KOPT-K1 (cell line): Measurements from ENCODE around the gene BMPER.

Experiments
- H3K27ac ChIP-seq: fragments of 200-600 bp; sonication (generic); 2 replicates; pipeline ENCODE4 v1.5.1; 2016; ENCODE audit warnings: antibody characterized with exemption, mild to moderate bottlenecking, low read depth, low read length; ENCODE audit not compliant: poor library complexity, severe bottlenecking
- H3K36me3 ChIP-seq: fragments of 200-600 bp; sonication (generic); 2 replicates; pipeline ENCODE4 v1.5.1; 2017; ENCODE audit warnings: antibody characterized with exemption, mild to moderate bottlenecking, low read length, moderate library complexity; ENCODE audit not compliant: insufficient read depth
- H3K9me3 ChIP-seq: fragments of 200-600 bp; sonication (generic); 2 replicates; pipeline ENCODE4 v1.5.1; 2017; ENCODE audit warnings: antibody characterized with exemption, low read length, mild to moderate bottlenecking; ENCODE audit not compliant: insufficient read depth, poor library complexity, severe bottlenecking

BMPER gene

DNA sequence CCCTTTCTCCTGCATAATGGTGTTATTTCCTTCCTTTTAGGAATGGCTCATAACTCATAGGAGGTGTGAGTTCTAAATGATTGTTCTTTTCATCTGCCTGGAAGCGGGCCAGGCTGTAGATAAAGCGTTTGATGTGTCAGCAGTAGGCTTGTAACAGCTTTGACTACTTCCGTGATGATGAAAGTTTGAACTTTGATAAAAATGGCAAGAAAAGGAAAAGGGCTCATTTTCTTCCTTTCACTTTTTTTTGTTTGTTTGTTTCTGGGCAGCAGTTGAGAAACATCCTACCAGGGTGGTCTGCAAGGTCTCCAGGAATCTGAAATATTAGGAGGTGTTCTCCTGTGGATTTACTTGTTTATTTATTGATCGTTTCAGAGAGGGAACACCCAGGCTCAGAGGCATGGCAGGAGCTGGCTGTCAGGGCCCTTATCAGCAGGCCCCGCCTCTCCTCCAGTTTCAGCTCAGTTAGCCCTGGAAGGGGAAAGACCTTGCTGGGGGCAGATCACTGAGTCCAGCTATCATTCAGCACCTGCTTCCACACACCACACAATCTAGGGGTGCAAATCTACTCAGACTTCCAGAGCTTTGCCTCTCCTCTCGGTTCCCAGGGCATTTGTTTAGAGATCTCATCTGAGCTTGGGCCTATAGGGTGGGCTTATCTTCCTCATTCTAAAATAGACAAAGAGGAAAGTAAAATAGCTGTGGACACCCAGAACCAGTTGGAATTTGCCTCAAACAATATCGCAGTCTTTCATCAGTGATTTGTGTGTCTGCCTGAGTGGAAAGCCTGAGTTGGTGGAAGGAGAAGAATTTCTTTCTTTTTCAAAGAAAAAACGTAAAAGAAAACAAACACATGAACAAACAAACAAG is 130.9 kb downstream of the BMPER start:
- H3K36me3 ChIP-seq: no peaks in the 10 kb centered on the region
- no peak overlapping the region for H3K27ac ChIP-seq
- no peaks in the 10 kb centered on the region for H3K9me3 ChIP-seq

DNA sequence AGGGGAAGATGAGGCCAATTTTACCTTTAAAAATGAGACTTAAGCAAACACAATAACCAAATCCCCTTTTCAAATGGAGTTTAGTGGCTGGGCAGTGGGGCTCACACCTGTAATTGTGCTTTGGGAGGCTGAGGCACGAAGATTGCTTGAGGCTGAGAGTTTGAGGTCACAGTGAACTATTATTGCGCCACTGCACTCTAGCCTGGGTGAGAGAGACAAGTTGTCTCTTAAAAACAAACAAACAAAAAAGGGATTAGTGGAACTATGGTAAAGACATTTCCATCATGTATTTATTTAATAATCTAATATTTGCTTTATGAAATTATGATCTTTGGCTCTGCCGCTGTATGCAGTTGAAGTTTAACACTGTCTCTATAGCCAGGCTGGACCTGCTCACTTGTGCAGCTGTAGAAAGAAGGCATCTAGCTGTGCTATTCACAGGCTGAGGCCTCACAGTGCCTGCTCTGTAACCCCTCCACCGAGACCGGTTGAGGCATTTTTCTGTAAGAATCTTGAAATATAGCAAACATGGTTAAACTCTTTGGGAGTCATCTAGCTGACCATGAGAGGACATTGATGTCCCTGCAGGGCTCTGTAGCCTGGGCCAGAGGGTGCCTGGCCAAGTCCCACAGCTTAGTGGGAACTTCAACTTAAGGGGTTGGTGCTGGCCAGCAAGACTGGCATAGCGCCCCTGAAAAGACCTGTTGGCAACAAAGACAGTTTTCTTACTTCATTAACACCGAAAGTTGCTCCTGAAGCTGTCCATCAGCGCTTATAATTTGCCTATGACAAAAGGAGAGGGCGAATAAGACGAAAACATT is 131.8 kb downstream of the BMPER start:
- Histone ChIP-seq H3K9me3 (no peaks in the 10 kb centered on the region), H3K27ac (no peak overlapping the region), H3K36me3 (no peaks in the 10 kb centered on the region)

DNA sequence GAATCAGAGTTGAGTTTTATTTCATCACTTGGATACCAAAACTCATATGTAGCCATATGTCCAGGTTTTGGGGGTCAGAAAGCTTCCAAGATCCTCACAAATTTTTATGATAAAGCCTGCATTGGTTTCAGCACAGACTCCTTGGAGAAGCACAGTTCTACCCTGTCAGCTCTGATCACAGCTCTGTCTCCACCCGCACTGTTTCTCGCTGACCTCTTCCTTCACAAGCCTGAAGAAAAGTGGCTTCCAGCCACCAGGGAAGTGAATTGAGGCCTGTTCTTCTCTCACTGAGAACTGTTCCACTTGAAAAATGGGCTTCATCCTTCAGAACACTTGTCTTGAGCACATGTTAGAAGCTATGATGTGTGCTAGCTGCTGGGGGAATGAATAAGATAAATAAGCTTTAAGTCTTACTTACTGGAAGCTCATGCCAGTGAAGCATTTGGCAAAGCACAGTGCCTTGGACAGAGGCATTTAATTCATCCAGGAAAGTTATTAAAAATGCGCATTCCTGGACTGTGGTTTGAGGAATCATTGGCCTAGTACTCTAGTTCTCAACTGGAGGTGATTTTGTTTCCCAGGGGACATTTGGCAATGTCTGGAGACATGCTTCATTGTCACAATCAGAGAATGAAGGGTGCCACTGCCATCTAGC is 133.6 kb downstream of the BMPER start:
- no peak overlapping the region for H3K27ac ChIP-seq
- no peaks in the 10 kb centered on the region for H3K36me3 ChIP-seq
- no peaks in the 10 kb centered on the region for H3K9me3 ChIP-seq

DNA sequence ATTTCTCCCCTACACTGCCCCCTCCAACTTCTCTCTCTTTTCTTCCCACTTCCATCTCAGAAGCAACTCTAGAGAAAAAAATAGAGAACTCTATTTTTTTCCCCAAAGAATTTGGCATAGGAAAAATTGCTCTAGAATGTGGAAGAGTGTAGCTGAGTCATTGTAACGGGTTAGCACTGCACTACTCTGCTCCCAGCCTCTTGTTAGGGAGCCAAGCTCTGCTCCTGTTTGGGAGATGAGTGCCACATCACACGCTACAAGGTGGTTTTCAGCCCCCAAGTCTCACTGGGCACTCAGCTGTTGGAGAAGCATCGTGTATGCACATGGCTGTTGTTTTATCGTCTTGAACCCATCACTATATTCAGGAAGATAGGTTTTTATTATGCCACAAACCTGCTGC is 136.4 kb downstream of the BMPER start:
- Histone ChIP-seq H3K9me3 (no peaks in the 10 kb centered on the region), H3K36me3 (no peaks in the 10 kb centered on the region), H3K27ac (no peak overlapping the region)

DNA sequence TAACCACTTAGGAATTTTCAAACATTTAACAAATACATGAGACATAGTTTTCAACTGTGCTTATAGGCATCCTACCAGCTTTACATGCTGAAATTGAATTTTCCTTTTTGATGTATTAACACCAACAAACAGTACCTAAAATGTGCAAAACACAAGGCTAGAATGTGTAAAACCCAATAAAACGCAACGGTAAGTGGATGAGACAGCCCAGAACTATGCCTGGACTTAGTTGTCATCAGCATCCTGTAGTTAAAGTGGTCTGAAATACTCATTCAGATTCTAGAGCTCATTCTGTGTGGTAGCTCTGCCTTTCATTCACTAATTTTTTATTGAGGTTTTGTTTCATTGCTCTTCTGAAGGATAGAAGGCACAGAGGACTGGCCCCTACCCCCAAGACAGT is 137.1 kb downstream of the BMPER start:
- no peaks in the 10 kb centered on the region for H3K36me3 ChIP-seq
- no peaks in the 10 kb centered on the region for H3K9me3 ChIP-seq
- no peak overlapping the region for H3K27ac ChIP-seq

DNA sequence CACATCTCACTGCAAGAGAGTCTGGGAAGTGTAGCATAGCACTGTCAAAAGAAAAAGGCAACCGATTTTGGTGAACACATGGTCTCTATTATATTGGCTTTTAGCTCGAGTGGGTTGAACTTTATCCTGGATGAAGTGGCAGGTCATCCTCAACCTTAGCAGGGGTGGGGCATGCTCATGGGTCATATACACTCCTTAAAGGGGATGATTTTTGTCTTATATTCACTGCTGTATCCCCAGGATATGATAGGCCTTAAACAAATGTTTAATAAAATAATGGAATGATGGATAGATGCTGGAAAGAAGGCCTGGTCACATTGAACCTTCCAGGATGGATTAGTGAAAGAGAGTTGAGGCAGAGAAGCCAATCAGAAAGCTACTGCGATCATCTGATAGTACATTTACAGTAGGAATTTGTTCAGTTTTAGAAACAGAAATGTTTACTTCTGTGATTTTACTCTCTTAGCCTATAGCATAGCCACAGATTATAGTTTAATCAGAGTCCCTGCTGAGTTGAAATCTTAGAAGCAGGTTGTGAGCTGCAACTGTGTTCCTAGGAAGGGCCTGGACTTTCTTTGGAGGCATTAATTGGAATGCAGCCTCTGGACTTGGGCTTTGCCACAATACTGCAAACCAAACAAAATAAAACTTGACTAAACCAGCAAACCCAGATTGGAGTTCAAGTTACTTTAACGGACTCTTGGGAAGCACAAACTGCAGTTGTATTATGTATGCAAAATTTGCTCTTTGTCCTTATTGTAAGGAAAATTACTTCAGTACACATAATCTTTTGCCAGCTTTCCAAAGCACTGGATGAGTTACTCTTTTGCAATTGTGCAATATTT is 138.3 kb downstream of the BMPER start:
- Histone ChIP-seq H3K36me3 (no peaks in the 10 kb centered on the region), H3K27ac (no peak overlapping the region), H3K9me3 (no peaks in the 10 kb centered on the region)

DNA sequence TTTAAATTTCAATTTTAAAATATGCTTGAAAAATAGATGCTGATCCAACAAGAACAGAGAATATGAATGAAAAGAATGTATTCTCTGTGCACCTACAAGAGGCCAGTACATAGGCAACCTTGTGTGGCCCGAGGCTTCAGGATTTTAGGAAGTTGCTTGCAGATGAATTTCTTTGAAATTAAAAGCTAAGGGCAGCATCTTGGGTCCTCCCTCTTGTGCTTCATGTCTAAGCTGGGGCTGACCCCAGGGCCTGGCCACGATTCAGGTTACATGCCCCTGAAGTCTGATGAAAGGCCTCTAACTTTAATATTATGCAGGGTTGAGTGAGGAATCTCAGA is 138.9 kb downstream of the BMPER start:
- Histone ChIP-seq H3K9me3 (no peaks in the 10 kb centered on the region), H3K27ac (no peak overlapping the region), H3K36me3 (no peaks in the 10 kb centered on the region)

DNA sequence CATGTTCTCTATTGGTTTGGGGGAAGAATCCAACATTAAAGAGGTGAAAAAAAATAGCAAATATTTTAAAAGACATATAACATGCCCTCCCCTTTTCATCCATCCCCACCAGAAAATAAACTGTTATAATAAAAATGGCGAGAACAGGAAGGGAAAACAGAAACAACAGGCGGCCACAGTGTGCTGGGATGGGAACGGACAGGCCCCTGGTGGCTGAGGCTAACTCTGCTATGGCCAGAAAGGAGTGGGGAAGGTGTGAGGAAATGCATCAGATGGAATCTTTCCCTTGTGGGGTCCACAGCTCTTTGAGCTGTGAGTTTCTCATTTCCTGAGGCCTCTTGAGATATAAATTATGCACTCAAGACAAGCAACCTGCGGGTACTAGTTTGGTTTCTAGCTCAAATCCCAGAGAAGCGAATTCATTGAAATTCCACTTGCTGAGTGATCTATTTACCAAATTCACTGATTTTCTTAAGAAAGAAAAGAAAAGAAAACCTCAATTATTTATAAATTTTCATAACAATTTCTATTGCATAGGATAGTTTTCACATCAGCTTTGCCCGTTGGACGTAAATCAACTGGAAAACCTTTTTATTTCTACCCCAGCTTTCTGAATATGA is 139.5 kb downstream of the BMPER start:
- Histone ChIP-seq H3K27ac (no peak overlapping the region), H3K9me3 (no peaks in the 10 kb centered on the region), H3K36me3 (no peaks in the 10 kb centered on the region)

DNA sequence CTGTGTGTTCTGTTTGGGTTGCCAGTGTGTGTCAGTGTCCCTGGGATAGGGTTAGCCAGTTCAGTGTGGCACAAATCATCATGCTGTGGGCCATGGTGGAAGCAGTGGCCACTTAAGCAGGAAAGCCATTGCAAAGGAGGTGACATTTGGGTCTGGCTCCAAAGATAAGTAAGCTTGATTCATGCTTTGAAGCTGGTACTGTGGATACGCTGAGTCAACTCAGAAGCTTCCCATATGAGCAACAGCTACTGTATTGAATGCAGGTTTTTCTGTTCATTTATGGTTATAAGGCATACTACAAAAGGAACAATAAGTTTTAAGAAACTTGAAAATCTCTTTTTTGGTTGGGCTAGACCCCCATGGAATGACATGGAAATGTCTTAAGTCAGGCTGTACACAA is 143.1 kb downstream of the BMPER start:
- no peaks in the 10 kb centered on the region for H3K9me3 ChIP-seq
- H3K36me3 ChIP-seq: no peaks in the 10 kb centered on the region
- H3K27ac ChIP-seq: no peak overlapping the region

DNA sequence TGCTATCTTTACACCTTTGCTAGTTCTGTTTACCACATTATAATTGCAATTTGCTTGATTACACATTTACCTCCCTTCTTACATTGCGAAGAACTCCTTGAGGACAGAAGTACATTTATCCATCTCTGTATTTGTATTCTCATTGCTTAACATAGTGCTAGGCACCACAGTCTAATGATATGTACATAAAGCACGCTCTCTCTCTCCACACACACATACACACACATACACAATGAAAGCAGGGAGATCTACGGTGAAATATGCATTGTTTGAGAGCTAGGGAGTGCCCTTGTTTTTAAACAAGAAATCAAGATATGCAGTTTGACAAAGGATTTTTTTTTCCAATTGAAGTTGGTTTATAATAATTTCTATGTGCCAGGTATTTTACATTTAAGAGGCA is 148.7 kb downstream of the BMPER start:
- Histone ChIP-seq H3K27ac (no peak overlapping the region), H3K9me3 (no peaks in the 10 kb centered on the region), H3K36me3 (no peaks in the 10 kb centered on the region)

DNA sequence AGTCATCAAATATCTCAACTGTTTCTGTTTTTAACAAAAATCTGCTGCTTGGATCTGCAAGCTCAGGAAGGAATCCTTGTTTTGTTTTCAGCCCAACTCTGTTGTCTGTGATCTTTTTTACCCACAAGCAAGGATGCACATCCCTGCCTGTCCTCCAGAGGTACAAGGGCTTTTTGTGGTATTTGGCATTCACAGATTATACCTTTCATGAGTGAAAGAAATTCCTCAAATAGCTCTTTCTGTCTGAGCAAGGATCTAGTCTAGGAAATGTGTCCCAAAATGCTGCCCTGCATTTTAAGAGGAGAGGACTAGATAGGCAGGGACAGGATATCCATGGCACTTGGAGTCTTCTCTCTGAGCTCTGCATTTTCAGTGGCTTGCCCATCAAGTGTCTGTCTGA is 151.8 kb downstream of the BMPER start:
- Histone ChIP-seq H3K9me3 (no peaks in the 10 kb centered on the region), H3K36me3 (no peaks in the 10 kb centered on the region), H3K27ac (no peak overlapping the region)

DNA sequence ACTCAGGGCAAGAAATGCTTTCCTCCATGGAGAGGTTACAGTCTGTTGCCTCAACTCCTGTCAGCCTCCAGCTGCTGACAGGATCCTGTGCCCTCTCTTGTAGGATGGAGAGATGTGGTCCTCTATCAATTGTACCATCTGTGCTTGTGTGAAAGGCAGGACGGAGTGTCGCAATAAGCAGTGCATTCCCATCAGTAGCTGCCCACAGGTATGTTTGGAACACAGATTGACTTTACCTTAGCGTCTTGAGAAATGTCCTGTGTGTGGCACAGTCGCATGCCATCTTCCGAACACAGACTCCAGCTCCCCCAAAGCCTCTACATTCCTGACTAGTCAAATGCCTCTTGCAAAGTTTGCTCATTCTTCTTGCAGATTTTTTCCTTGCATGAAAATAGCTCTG is 152.6 kb downstream of the BMPER start:
- H3K9me3 ChIP-seq: no peaks in the 10 kb centered on the region

DNA sequence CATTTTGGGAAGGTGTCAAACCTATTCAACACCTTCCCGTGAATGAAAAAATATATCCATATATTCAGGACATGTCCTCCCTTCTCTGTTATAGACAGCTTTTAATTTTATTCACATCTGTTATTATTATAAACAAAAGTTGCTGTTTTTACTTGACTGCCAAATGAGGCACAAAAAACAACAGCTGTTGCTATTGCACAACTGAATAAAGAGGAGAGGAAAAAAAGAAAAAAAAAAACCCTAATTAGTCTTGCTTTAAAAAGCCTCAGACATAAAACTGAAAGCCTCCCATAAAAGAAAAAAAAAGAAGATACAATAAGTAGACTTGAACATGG is 153.4 kb downstream of the BMPER start:
- no peaks in the 10 kb centered on the region for H3K9me3 ChIP-seq
- no peak overlapping the region for H3K27ac ChIP-seq
- H3K36me3 ChIP-seq: no peaks in the 10 kb centered on the region

More for the DNA sequence above, 152.6 kb downstream of the BMPER start:
- H3K36me3 ChIP-seq: no peaks in the 10 kb centered on the region
- H3K27ac ChIP-seq: no peak overlapping the region

DNA sequence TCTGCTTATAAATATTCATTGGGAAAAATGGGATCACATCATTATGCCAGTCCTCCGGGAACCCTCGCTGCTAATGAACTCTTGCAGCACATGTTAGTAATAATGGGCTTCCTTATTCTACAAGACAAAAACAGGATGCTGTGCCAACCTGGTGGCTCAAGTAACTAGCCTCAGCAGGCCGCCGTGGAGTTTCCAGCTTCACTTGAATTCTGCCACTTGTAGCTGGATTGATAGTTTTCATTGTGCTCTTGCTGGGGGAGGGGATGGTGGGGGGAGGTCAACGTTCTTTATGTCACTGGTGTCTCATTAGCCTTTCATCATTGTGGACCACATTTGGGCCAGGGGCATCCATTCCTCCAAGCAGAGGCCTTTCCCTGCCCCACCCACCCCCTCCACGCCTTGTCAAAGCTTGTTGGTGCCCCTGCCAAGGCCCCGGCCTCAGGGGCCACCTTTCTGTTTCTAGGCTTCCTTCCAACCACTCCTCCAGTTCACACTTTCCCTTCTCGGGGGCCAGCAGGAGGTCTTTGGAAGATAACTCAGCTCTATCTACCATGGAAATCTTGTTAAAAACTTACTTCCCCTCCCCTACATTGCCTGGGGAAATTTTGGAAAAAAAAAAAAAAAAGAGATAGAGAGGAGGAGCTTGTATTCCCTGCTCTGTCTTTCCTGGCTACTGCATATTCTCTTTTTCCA is 153.9 kb downstream of the BMPER start:
- Histone ChIP-seq H3K27ac (no peak overlapping the region), H3K36me3 (no peaks in the 10 kb centered on the region), H3K9me3 (no peaks in the 10 kb centered on the region)
